Measurements from ENCODE around the gene P4HB. TPM values are rescaled to one million over a fixed set of nuclear protein-coding genes. Genes with fewer than 3 reads are reported as not detected.

P4HB gene
- total and polyA plus RNA-seq, 2 donors (not counting 1 experiment from before 2014, with no cell fraction given): 37.4 to 191 TPM

- POLR2A ChIA-PET: no interaction called here
- Mint-ChIP-seq H3K27ac (no peak overlapping the region), H3K9me3 (ENCODE audit: insufficient read depth) (no peaks in the 10 kb centered on the region), H3K4me1 (peaks cover 5% of the 10 kb centered on the region), H3K27me3 (peaks cover 34% of the 10 kb centered on the region), H3K4me3 (no peak overlapping the region)
- H3K27ac ChIP-seq (ENCODE audit: low read length in 2 of 2): no peak overlapping the region
- H3K4me1 ChIP-seq (ENCODE audit: control insufficient read depth in 2 of 2, insufficient read depth in 2 of 2, low read length in 2 of 2): peaks cover 0 to 4% of the 10 kb centered on the region in 2 donors
- DNase-seq (no peak), ATAC-seq (ENCODE audit: low read depth) (no peak)
- no peaks in the 10 kb centered on the region for H3K36me3 ChIP-seq (replicated peaks in 1 of 2; ENCODE audit: control extremely low read depth in 1 of 2, control insufficient read depth in 1 of 2, extremely low read depth in 1 of 2, insufficient read depth in 2 of 2, low read length in 1 of 2)
- peaks cover 0 to 14% (median 0%) of the 10 kb centered on the region in 3 donors for H3K9me3 ChIP-seq (ENCODE audit: control extremely low read depth in 1 of 3, control insufficient read depth in 2 of 3, insufficient read depth in 1 of 3, low read length in 2 of 3)
- H3K4me3 ChIP-seq (ENCODE audit: control extremely low read depth in 1 of 5, extremely low read depth in 1 of 5, insufficient read depth in 1 of 5, low read depth in 2 of 5, low read length in 4 of 5): no peak overlapping the region
- no peaks in the 10 kb centered on the region for H4K20me1 ChIP-seq (ENCODE audit: control insufficient read depth, insufficient read depth, low read length, poor library complexity, severe bottlenecking)
- CTCF ChIA-PET: no interaction called here
- H2AFZ ChIP-seq (ENCODE audit: insufficient read depth, low read depth, low read length, poor library complexity, severe bottlenecking): no peak overlapping the region
- TF ChIP-seq CTCF (IDR thresholded peaks at IDR 0.05) (no peak), EZH2 (IDR thresholded peaks at IDR 0.05; ENCODE audit: borderline replicate concordance, insufficient read depth, low read depth, low read length, poor library complexity, severe bottlenecking) (no peak)
- 91% methylated on average over 9 of the region's 9 CpGs for WGBS (ENCODE audit: insufficient coverage)
- no peaks in the 10 kb centered on the region for H3K79me2 ChIP-seq (ENCODE audit: control insufficient read depth, insufficient read depth, low read length)
- no peak overlapping the region for H3K4me2 ChIP-seq (replicated peaks; ENCODE audit: low read depth, low read length, poor library complexity, severe bottlenecking)
- peaks cover 0 to 46% (median 12%) of the 10 kb centered on the region in 4 experiments for H3K27me3 ChIP-seq (replicated peaks in 1 of 4; ENCODE audit: control extremely low read depth in 1 of 4, control insufficient read depth in 3 of 4, insufficient read depth in 4 of 4, low read length in 3 of 4)
- intact Hi-C loops (cut with micrococcal nuclease): no loop called here
- H3K9ac ChIP-seq (ENCODE audit: low read length): no peak overlapping the region
These were observed 59.0 kb downstream of the P4HB start for GRCh38 chr17:81801327-81801726.

GRCh38 chr17:81794509-81794908 lies 65.8 kb downstream of the P4HB start:
- Histone ChIP-seq H3K27me3 (replicated peaks in 1 of 4; ENCODE audit: control extremely low read depth in 1 of 4, control insufficient read depth in 3 of 4, insufficient read depth in 4 of 4, low read length in 3 of 4) (peaks cover 0 to 16% (median 10%) of the 10 kb centered on the region in 4 experiments), H2AFZ (ENCODE audit: insufficient read depth, low read depth, low read length, poor library complexity, severe bottlenecking) (no peak overlapping the region), H3K9ac (ENCODE audit: low read length) (no peak overlapping the region), H3K36me3 (replicated peaks in 1 of 2; ENCODE audit: control extremely low read depth in 1 of 2, control insufficient read depth in 1 of 2, extremely low read depth in 1 of 2, insufficient read depth in 2 of 2, low read length in 1 of 2) (no peaks in the 10 kb centered on the region), H3K4me1 (ENCODE audit: control insufficient read depth in 2 of 2, insufficient read depth in 2 of 2, low read length in 2 of 2) (no peaks in the 10 kb centered on the region), H3K9me3 (ENCODE audit: control extremely low read depth in 1 of 3, control insufficient read depth in 2 of 3, insufficient read depth in 1 of 3, low read length in 2 of 3) (no peaks in the 10 kb centered on the region), H3K4me2 (replicated peaks; ENCODE audit: low read depth, low read length, poor library complexity, severe bottlenecking) (no peak overlapping the region), H4K20me1 (ENCODE audit: control insufficient read depth, insufficient read depth, low read length, poor library complexity, severe bottlenecking) (no peaks in the 10 kb centered on the region), H3K4me3 (ENCODE audit: control extremely low read depth in 1 of 5, extremely low read depth in 1 of 5, insufficient read depth in 1 of 5, low read depth in 2 of 5, low read length in 4 of 5) (no peak overlapping the region), H3K79me2 (ENCODE audit: control insufficient read depth, insufficient read depth, low read length) (no peaks in the 10 kb centered on the region), H3K27ac (ENCODE audit: low read length in 2 of 2) (no peak overlapping the region)
- POLR2A ChIA-PET: no interaction called here
- DNase-seq: no peak
- ATAC-seq (ENCODE audit: low read depth): no peak
- Mint-ChIP-seq H3K4me3 (no peak overlapping the region), H3K9me3 (ENCODE audit: insufficient read depth) (no peaks in the 10 kb centered on the region), H3K27me3 (peaks cover 4% of the 10 kb centered on the region), H3K4me1 (no peaks in the 10 kb centered on the region), H3K27ac (no peak overlapping the region)
- 68% methylated on average over 8 of the region's 8 CpGs for WGBS (ENCODE audit: insufficient coverage)
- intact Hi-C loops (cut with micrococcal nuclease): no loop called here
- CTCF ChIA-PET: no interaction called here
- TF ChIP-seq EZH2 (IDR thresholded peaks at IDR 0.05; ENCODE audit: borderline replicate concordance, insufficient read depth, low read depth, low read length, poor library complexity, severe bottlenecking) (no peak), CTCF (IDR thresholded peaks at IDR 0.05) (no peak)

Measured in B cell (primary cell).